ENCODE results near the gene LY6G6C. TPM values are rescaled to one million over a fixed set of nuclear protein-coding genes. Genes with fewer than 3 reads are reported as not detected.
A peak's percentile ranks its signal among the peaks of the same experiment; 100 is the strongest.

The LY6G6C gene
- total and polyA plus RNA-seq, 2 of the 4 experiments (the other 2 are of a cell fraction): not detected

DNA sequence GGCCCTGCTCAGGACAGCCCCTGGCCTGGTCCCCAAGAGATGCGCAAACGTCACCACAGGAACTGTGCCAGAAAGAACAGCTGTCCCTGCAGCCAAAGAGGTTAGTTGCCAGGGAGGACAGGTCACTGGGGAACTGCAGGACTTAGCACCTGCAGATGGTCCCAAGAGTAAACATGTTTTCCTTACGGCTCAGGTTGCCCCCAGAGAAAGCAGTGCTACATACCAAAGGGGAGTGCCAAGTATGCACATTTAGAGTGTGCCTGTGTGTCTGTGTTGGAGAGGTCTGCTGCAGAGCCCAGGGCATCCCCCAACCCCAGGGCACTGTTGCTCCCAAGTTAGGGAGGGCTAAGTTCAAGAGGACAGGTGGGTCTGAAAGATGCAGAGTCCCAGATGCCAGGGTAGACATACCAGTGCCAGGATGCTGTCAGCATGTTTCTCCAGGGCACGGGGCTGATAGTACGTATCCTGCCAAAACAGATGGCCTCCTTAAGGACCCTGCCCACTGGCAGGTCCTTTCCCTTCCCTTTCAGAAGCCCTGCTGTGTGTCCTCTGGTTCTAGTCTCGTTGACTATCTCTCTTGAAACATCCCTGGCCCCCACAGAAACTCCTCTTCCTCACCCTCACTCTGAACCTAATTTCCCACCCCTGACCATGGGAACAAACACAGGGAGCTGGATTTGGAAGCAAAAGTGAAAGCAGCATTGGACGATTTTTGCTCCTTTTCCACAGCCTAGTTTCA lies 19.7 kb downstream of the LY6G6C start:
- Histone ChIP-seq H4K91ac (ENCODE audit: insufficient read depth, low read depth, low read length) (peak overlapping the region; percentile 15; the same call in 1 of the 2 replicates), H4K8ac (ENCODE audit: low read depth in 2 of 2, low read length in 2 of 2) (peak overlapping the region; percentile 43 to 53; a peak in 2 of 4 replicates), H2BK5ac (ENCODE audit: low read depth, low read length, poor library complexity, severe bottlenecking) (peak overlapping the region; percentile 79), H3K56ac (ENCODE audit: extremely low read depth, insufficient read depth, low read length) (peak overlapping the region; percentile 77), H2AK9ac (replicated peaks; ENCODE audit: low read depth, low read length, poor library complexity) (peak overlapping the region; percentile 55), H2BK120ac (ENCODE audit: low read depth, low read length) (no peak overlapping the region; the same call in 1 of the 2 replicates), H3K4ac (ENCODE audit: low read depth, low read length) (peak overlapping the region; percentile 70), H3K9me3 (ENCODE audit: control insufficient read depth, insufficient read depth, low read length) (no peaks in the 10 kb centered on the region), H2BK15ac (ENCODE audit: low read depth, low read length) (no peak overlapping the region), H3K18ac (ENCODE audit: low read depth, low read length) (peak overlapping the region; percentile 10; the same call in 1 of the 2 replicates), H3K27ac (ENCODE audit: insufficient read depth, low read length) (peak overlapping the region; percentile 82), H3K4me2 (ENCODE audit: low read depth, low read length) (peak overlapping the region; percentile 97), H2AFZ (replicated peaks; ENCODE audit: low read length, poor library complexity) (peak overlapping the region; percentile 39), H3K14ac (replicated peaks; ENCODE audit: low read depth, low read length) (peak overlapping the region; percentile 88), H3K36me3 (ENCODE audit: control insufficient read depth, insufficient read depth, low read length) (peaks cover 13% of the 10 kb centered on the region), H3K79me1 (ENCODE audit: low read depth in 1 of 2, low read length in 2 of 2) (peaks cover 21 to 44% of the 10 kb centered on the region in 2 experiments), H3K9me1 (ENCODE audit: insufficient read depth, low read length) (peaks cover 10% of the 10 kb centered on the region), H4K5ac (ENCODE audit: low read depth, low read length) (no peak overlapping the region; the same call in 1 of the 2 replicates), H2BK20ac (ENCODE audit: low read depth, low read length) (no peak overlapping the region), H3K4me1 (ENCODE audit: control insufficient read depth, insufficient read depth, low read length) (peaks cover 6% of the 10 kb centered on the region), H3K9ac (ENCODE audit: low read depth, low read length) (peak overlapping the region; percentile 77), H3K27me3 (ENCODE audit: control insufficient read depth, insufficient read depth, low read length) (no peaks in the 10 kb centered on the region), H3K4me3 (ENCODE audit: insufficient read depth, low read depth, low read length) (peak overlapping the region; percentile 67), H4K20me1 (ENCODE audit: insufficient read depth, low read length) (0 out of 2 replicates have a peak, but pooled peaks cover 11% of the 10 kb centered on the region), H3K23ac (ENCODE audit: low read depth, low read length) (peak overlapping the region; percentile 78), H2AK5ac (ENCODE audit: low read depth, low read length) (peak overlapping the region; percentile 70; the same call in 1 of the 2 replicates)
- dilution Hi-C loops (cut with HindIII; ENCODE audit: low sequenced_read_pairs, unreplicated experiment) (no loop called here), in situ Hi-C loops (cut with MboI; ENCODE audit: low sequenced_read_pairs) (no loop called here), intact Hi-C loops (cut with micrococcal nuclease) (loop anchor here (2.0 kb wide), 2 partner anchors 29 to 129 kb away; no protein-coding TSS in a partner anchor)
- ATAC-seq (ENCODE audit: low read depth): peak; percentile 6; the same call in 1 of the 2 replicates
- POLR2A ChIA-PET (ENCODE audit: unreplicated experiment): interaction anchor here (0.9 kb wide), 1 partner anchor 28 kb away, joined by 3 read pairs; no protein-coding TSS in a partner anchor
- WGBS, 2 experiments (ENCODE audit: extremely low coverage in 2 of 2, insufficient read length in 1 of 2): 44% methylated on average over 3 of the region's 7 CpGs; no CpG with 5 or more reads in 1 of the 2 experiments
- DNase-seq: peak; percentile 41
- BruUV-seq (replicated peaks): no TSS peak
- CTCF ChIA-PET: interaction anchor here (1.1 kb wide), 1 partner anchor 12 kb away, joined by 3 read pairs; no protein-coding TSS in a partner anchor
- TF ChIP-seq MXI1 (IDR thresholded peaks at IDR 0.05; ENCODE audit: borderline replicate concordance, low read depth, low read length) (peak; percentile 71; the same call in 1 of the 2 replicates), CHD1 (IDR thresholded peaks at IDR 0.05; ENCODE audit: low read depth, low read length) (no peak), FOS (IDR thresholded peaks at IDR 0.05; ENCODE audit: low read depth, low read length) (no peak), CEBPB (IDR thresholded peaks at IDR 0.05; ENCODE audit: low read depth, low read length) (no peak), MAFK (IDR thresholded peaks at IDR 0.05; ENCODE audit: low read depth, low read length) (no peak), BHLHE40 (IDR thresholded peaks at IDR 0.05; ENCODE audit: low read depth, low read length) (no peak)
